ENCODE data around the gene MYH3.

MYH3 gene

DNA sequence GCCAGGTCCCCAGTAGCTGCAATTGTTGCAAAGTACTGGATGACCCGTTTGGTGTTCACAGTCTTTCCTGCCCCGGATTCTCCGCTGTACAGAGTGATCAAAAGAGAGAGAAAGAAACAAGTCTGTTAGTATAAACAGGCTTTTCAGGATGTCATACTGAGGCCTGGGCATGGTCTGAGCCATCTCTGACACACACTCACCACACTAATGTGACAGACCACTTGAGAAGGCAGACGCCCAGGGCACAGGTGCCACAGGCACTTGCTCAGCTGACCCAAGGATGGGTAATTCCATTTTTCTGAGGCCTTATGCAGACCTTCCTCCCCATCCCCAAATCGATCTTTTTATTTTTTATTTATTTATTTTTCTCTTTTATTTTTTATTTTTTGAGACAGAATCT, 7.5 kb downstream of the MYH3 start:
- no peak for DNase-seq (ENCODE audit: low read depth in 2 of 2)

GRCh38 chr17:10648956-10649355, 8.2 kb downstream of the MYH3 start:
- DNase-seq (ENCODE audit: low read depth in 2 of 2): no peak

GRCh38 chr17:10648381-10648780, 8.7 kb downstream of the MYH3 start:
- DNase-seq (ENCODE audit: low read depth in 2 of 2): no peak

DNA sequence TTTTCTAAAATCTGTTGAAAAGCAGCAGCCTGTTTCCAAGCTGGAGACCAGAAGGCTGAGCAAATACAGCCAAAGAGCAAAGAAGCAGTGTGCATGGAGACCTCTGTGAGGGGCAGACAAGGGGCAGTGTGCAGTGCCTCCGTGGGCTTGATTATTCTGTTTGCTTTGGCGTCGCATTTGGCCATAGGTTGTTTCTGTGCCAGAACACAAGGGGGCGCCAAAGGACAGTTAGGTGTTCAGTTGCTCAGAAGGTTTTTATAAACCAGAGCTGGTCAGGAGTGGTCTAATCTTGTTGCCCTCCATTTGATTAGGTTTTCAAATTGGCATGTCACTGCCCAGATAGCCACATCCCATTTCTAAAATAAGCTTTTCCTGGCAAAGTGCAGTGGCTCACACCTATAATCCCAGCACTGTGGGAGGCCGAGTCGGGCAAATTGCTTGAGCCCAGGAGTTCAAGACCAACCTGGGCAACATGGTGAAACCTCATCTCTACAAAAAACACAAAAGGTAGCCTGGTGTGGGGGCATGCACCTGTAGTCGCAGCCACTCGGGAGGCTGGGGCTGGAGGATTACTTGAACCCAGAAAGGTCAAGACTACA, 10.6 kb downstream of the MYH3 start:
- peak; percentile 19 to 42 for DNase-seq (ENCODE audit: low read depth in 2 of 2)

GRCh38 chr17:10640475-10640874, 16.6 kb downstream of the MYH3 start:
- no peak for DNase-seq (ENCODE audit: low read depth in 2 of 2)

DNA sequence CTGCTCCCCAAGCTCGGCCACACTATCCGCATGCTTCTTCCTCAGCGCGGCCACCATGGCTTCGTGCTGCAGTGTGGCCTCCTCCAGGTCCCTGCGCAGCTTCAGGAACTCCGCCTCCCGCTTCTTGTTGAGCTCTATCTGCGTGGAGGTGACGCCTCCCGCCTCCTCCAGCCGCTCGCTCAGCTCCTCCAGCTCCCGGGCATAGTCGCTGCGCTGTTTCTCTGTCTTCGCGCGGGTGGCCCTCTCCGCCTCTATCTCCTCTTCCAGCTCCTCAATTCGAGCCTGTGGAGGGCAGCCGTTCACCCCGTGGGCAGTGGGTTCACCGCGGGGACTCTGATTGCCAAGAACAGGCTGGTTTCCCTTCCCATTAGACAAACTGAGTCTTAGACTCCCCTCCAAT, 19.0 kb downstream of the MYH3 start:
- DNase-seq (ENCODE audit: low read depth in 2 of 2): no peak

- no peak for DNase-seq (ENCODE audit: low read depth in 2 of 2)
Measured at GRCh38 chr17:10635290-10635689, 21.8 kb downstream of the MYH3 start.

DNA sequence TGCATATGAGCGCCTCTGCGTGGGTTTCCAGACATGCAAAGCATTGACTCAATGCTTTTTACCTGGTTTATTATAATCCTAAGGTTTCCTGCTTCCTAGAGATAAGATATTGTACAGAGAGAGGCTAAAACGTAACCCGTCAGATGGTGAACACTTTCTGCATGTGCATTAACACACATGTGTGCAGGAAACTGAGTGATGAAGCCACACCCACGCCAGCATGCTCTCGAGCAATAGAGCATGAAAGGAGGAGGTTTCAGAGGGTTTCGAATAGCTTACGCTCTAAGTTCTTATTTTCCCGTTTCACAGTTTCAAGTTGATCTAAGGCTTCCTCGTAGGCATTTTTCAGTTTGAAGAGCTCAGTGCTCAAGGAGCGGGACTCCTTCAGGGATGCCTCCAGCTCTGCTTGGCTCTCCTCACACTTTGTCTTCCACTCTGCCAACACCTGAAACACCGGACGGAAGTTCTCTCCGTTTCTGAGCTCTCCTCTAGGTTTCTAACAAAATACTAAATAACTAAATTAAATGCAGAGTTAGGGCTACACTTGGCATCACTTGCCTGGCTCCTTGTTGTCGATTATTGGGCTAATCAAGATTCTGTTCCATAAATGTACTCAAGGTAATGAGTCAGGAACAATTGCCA, 23.2 kb downstream of the MYH3 start:
- DNase-seq (ENCODE audit: low read depth in 2 of 2): no peak

- no peak for DNase-seq (ENCODE audit: low read depth in 2 of 2)
Measured at GRCh38 chr17:10631701-10632100, 25.4 kb downstream of the MYH3 start.

- DNase-seq (ENCODE audit: low read depth in 2 of 2): no peak
Measured at GRCh38 chr17:10631048-10631700, 25.9 kb downstream of the MYH3 start.

DNA sequence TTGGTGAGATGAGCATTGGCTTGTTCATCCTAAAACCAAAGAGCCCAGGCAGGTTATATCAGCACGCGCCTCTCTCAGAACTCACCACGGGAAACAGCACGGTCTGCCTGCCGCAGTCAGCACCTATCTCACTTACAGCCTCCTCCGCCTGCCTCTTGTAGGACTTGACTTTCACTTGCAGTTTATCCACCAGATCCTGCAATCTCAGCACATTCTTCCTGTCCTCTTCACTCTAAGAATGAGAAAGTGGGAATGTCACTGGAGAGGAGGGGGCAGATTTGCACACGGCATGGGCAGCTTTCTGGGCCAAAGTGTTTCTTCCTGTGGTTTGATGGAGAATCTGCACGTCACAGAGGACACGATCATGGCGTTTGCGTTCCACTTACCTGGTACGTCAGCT, 27.4 kb downstream of the MYH3 start:
- no peak for DNase-seq (ENCODE audit: low read depth in 2 of 2)

GRCh38 chr17:10628756-10629155, 28.4 kb downstream of the MYH3 start:
- DNase-seq (ENCODE audit: low read depth in 2 of 2): no peak

DNA sequence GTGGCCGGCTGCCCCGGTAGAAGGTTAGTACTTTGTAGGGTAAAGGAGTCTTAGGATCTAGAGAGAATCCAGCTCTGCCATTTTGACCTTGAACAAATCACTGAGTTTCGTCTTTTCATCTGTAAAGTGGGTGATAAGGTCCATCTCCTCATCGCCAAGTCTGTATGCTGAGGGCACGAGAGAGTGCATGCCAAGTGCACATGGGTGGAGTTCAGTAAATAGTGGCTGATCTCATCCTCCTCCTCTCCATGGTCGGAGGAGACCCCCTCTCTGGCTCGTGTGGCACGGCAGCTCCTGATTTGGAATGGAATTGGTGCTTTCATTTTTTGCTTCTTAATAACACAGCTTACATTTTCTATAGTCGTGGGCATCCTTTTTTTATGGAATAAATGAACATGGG, 30.7 kb downstream of the MYH3 start:
- DNase-seq (ENCODE audit: low read depth in 2 of 2): no peak

GRCh38 chr17:10624969-10625368, 32.1 kb downstream of the MYH3 start:
- DNase-seq (ENCODE audit: low read depth in 2 of 2): no peak

DNA sequence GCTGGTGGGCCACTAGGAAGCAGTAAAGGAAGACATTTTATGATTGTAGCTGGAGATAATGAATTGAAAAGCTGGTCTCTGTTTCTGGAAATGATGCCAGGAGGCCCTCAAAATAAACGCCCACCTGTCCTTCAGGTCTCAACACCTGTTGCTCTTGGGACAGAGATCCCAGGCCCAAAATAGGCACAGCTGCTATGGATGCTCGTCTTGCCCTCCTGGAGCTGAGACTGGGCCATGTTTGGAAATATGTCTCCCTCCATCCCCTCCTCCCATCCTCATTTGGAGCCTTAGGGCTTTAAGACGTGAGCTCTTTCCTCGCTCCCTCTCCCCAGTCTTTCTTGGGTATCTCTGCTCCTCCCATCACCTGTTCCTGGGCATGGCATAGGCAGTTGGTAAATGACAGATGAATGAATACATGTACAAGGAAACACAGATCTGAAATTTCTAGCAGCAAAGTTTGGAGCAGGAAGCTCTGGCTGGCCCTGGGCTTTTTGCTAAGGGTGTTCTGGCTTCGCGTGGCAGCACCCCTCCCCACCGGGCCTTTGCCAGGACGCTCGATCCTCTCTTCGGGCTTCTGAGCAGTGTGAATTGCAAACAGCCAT, 33.3 kb downstream of the MYH3 start:
- DNase-seq (ENCODE audit: low read depth in 2 of 2): no peak

GRCh38 chr17:10622617-10623485, 34.3 kb downstream of the MYH3 start:
- no peak for DNase-seq (ENCODE audit: low read depth in 2 of 2)

- no peak for DNase-seq (ENCODE audit: low read depth in 2 of 2)
Measured at GRCh38 chr17:10621397-10621796, 35.7 kb downstream of the MYH3 start.

- no peak for DNase-seq (ENCODE audit: low read depth in 2 of 2)
Measured at GRCh38 chr17:10620823-10621222, 36.3 kb downstream of the MYH3 start.

GRCh38 chr17:10618202-10618635, 38.9 kb downstream of the MYH3 start:
- peak; percentile 7 to 29 for DNase-seq (ENCODE audit: low read depth in 2 of 2)

GRCh38 chr17:10617120-10617505, 40.0 kb downstream of the MYH3 start:
- no peak for DNase-seq (ENCODE audit: low read depth in 2 of 2)

DNA sequence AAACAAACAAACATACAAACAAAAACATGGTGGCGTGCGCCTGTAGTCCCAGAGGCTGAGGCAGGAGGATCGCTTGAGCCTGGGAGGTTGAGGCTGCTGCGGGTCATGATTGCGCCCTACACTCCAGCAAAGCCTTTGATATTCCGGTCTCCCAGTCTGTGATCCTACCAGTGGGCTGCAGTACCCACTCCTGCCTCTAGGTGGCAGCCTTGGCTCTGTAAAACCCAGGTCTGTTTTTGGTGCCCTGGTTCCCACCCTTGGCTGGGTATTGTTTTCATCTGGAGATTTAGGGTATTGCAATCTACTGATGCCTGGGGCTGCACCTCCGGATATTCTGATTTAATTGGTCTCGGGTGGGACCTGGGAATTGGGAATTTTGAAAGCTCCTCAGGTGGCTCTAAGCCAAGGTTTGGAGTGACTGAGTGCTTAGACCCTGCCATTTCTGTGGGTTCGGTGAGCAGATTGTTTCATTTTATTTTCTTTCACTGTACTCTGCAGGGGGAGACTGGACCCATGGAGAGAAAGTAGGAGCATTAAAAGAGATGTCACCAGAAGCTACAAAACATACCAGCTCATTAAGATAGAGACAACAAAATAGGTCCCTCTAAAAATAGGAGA, 40.5 kb downstream of the MYH3 start:
- DNase-seq (ENCODE audit: low read depth in 2 of 2): peak; percentile 14 to 23

All from stimulated activated CD8-positive, alpha-beta memory T cell treated with anti-CD3 and anti-CD28 coated beads, Interleukin-15, amount 100 ng/mL, for 4 hours (primary cell).